ENCODE results near the gene OR10A6.

The OR10A6 gene, protein sequence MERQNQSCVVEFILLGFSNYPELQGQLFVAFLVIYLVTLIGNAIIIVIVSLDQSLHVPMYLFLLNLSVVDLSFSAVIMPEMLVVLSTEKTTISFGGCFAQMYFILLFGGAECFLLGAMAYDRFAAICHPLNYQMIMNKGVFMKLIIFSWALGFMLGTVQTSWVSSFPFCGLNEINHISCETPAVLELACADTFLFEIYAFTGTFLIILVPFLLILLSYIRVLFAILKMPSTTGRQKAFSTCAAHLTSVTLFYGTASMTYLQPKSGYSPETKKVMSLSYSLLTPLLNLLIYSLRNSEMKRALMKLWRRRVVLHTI

DNA sequence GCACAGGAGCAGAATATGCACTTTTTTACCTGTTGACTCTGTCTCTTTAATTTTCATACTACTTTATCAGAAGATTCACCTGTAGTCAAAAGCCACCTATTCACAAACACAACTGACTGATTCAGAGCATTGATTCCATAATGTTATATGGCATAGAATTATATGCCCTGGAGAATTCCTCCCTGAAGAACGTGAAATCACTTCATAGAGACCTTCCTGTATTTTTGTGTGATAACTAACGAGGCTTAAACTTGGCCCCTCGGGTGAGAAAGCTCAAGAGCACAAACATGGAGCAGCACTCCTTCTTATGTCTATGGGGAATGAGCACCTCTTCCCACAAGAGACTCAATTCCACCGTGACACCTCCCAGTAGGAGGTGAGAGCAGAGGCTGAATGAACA, at the start of gene OR10A6:
TSS of gene OR10A6 (minus strand) at position 101 of the 400 bp plus-strand sequence. CDS start 2,606 bp downstream, outside the sequence.
- no peak for ATAC-seq
- Mint-ChIP-seq H3K4me1 (no peaks in the 10 kb centered on the region), H3K9me3 (peaks cover under 1% of the 10 kb centered on the region), H3K27me3 (peaks cover 48% of the 10 kb centered on the region), H3K27ac (no peak within 1 kb of the TSS), H3K36me3 (no peaks in the 10 kb centered on the region), H3K4me3 (no peak within 1 kb of the TSS)

DNA sequence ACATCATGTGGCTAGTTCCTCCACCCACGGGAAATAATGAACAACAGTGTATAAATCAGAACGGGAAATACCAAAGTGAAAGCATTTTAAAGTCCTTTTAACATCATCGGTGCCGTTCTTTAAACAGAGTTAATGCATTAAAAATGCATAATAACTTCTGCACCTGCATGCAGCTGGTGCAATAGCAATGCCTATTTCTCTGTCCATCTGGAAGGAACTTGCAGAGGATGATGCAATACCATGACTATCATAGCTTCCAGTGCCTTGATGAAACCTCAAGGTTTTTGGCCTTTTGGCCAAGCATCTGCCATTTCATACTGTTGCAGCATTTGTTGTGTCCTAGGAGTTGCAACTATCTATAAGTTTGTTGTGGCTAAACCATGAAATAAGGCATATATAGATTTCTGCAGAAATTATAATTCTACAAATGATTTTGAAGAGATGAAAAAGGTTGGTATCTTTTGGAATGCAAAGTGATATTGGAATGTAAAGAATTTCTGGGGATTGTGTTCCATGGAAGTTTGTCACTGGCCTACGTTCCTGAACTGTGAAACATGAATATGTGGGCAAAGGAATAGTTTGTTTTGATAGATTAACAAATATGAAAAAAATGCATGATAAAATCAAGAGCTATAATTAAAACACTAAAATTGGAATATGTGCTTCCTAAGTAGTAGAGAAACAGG, 46.3 kb upstream of the OR10A6 start:
- no peak overlapping the region for H3K4me3 Mint-ChIP-seq
- no peak for ATAC-seq

DNA sequence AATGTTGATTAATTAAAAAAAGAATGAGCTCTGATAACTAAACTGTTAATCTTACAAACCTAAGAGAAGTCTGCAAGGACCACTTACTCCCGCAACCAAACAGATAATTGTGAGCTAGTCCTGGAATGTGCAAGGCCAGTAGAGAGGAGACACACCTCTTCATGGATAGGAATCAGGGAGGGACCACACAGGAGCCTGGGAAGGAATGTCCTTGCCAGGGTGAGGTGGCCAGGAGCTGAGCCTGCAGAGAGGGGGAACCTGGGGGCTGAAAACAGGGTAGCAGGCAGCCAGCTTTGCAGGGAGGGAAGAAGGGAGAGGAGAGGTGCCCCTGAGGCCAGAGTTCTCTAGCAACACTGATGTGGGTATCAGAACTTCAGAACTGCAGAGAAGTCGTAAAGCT, 43.6 kb upstream of the OR10A6 start:
- Mint-ChIP-seq H3K9me3 (no peaks in the 10 kb centered on the region), H3K27me3 (peaks cover 9% of the 10 kb centered on the region), H3K27ac (no peak overlapping the region), H3K4me1 (no peaks in the 10 kb centered on the region), H3K4me3 (no peak overlapping the region), H3K36me3 (no peaks in the 10 kb centered on the region)
- no peak for ATAC-seq

More for the DNA sequence above, 46.3 kb upstream of the OR10A6 start:
- Mint-ChIP-seq H3K27me3 (no peaks in the 10 kb centered on the region), H3K36me3 (no peaks in the 10 kb centered on the region), H3K27ac (no peak overlapping the region), H3K9me3 (no peaks in the 10 kb centered on the region), H3K4me1 (no peaks in the 10 kb centered on the region)

DNA sequence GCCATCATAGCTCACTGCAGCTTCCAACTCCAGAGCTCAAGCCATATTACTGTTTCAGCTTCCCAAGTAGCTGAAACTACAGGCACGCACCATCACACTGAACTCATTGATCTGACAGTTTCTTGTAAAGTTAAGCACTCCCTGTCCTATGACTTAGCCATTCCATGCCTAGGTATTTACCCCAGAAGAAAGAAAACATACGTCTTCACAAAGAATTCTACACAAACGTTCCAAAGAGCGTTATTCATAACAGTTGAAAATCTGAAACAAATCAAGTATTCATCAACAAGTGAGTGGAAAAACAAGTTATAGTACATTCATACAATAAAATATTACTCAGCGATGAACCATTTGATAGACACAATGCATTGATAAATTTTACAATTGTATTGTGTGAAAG, 41.9 kb upstream of the OR10A6 start:
- H3K4me3 Mint-ChIP-seq: no peak overlapping the region
- no peaks in the 10 kb centered on the region for H3K4me1 Mint-ChIP-seq
- H3K9me3 Mint-ChIP-seq: no peaks in the 10 kb centered on the region
- peaks cover 18% of the 10 kb centered on the region for H3K27me3 Mint-ChIP-seq
- H3K36me3 Mint-ChIP-seq: no peaks in the 10 kb centered on the region
- H3K27ac Mint-ChIP-seq: no peak overlapping the region
- ATAC-seq: no peak

DNA sequence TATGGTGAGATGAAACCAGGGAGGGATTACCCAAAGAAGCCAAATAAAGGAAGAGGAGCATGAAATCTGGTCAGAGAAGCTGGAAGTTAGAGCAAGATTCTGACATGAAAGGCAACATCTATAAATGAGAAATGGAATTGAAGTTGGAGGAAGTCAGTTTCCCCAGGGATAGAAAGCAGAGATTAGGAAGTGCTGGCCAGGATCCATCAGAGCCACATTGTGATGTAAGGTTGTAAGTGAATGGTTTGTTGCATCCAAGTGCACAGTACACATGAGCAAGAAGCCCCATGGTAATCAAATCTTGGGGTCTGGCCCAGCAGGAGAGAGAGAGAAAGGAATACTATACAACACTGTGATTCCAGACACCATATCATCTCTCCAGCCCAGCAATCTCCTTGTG, 40.8 kb upstream of the OR10A6 start:
- no peaks in the 10 kb centered on the region for H3K9me3 Mint-ChIP-seq

DNA sequence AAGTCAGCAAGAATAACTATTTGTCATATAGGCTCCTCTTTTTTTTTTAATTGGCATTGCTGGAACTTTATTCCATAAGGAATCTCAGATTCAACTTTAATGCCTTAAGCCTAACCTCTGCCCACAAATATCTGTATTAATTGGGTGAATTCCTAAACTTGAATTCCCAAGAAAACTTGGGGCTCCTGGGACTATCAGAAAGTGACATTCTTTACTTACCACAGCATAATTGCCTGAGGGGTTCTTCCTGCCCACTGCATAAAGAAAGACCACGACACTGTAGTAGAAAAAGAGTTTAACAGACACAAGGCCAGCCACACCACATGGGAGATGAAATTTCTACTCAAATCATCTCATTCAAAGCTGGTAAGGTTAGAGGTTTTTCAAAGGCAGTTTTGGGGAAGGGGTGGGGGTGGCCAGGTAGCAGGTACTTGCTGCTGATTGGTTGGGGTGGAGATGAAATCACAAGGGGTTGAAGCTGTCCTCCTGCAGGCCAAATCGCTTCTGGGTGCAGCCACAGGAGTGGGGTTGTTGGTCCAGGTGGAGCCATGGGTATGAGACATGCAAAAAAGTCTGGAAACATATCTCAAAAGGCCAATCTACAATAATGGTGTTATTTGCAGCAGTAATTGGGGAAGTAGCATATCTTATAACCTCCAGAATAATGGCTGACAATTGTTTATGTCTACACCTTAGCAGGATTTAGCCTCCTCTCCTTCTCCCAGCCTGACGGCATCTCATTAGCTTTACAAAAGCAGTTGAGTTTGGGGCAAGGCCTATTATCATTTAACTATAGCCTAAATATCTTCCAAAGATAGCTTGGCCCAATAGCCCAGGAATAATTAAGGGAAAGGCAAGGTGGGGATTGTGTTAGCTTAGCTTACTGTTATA, 38.9 kb upstream of the OR10A6 start:
- Mint-ChIP-seq H3K9me3 (no peaks in the 10 kb centered on the region), H3K4me3 (no peak overlapping the region), H3K27ac (no peak overlapping the region), H3K27me3 (peaks cover 37% of the 10 kb centered on the region), H3K36me3 (no peaks in the 10 kb centered on the region), H3K4me1 (no peaks in the 10 kb centered on the region)
- ATAC-seq: no peak

More for the DNA sequence above, 40.8 kb upstream of the OR10A6 start:
- no peak overlapping the region for H3K4me3 Mint-ChIP-seq
- H3K27ac Mint-ChIP-seq: no peak overlapping the region
- H3K4me1 Mint-ChIP-seq: no peaks in the 10 kb centered on the region
- no peaks in the 10 kb centered on the region for H3K36me3 Mint-ChIP-seq
- H3K27me3 Mint-ChIP-seq: peaks cover 23% of the 10 kb centered on the region
- ATAC-seq: no peak

DNA sequence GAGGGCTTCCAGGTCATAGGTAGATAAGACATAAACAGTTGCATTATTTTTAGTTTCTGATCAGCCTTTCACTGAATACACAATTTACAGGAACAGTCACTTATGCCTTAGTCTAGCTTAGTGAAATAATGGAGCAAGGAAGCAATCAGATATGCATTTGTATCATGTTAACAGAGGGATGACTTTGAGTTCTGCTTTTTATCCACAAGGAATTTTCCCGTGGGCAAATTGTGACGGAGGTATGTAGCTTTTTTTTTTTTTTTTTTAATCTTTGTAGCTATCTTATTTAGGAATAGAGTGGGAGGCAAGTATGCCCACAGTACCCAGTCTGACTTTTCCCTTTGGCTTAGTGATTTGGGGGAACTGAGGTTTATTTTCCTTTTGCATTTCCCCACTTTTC, 37.6 kb upstream of the OR10A6 start:
- no peaks in the 10 kb centered on the region for H3K9me3 Mint-ChIP-seq
- ATAC-seq: no peak
- H3K27ac Mint-ChIP-seq: no peak overlapping the region
- no peaks in the 10 kb centered on the region for H3K4me1 Mint-ChIP-seq
- peaks cover 46% of the 10 kb centered on the region for H3K27me3 Mint-ChIP-seq
- no peak overlapping the region for H3K4me3 Mint-ChIP-seq
- no peaks in the 10 kb centered on the region for H3K36me3 Mint-ChIP-seq

DNA sequence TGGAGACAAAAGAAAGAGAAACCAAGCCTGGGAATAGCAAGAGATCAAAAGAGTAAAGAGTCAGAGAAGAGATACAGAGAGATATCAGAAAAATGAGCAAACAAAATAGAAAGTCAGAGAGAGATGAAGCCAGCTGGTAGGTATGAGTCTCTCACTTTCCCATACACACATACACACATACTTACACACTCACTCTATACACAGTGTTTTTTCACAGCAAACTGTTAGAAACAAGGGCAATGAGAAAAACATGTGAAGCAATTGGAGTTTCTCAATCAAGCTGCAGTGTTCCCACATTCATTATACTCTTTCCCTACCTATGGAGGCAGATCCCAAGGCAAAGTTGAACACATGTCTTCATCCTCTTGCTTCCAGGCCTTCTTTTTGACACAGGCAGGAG, 36.8 kb upstream of the OR10A6 start:
- Mint-ChIP-seq H3K36me3 (no peaks in the 10 kb centered on the region), H3K4me3 (no peak overlapping the region), H3K9me3 (no peaks in the 10 kb centered on the region), H3K27me3 (peaks cover 46% of the 10 kb centered on the region), H3K4me1 (no peaks in the 10 kb centered on the region), H3K27ac (no peak overlapping the region)
- no peak for ATAC-seq

DNA sequence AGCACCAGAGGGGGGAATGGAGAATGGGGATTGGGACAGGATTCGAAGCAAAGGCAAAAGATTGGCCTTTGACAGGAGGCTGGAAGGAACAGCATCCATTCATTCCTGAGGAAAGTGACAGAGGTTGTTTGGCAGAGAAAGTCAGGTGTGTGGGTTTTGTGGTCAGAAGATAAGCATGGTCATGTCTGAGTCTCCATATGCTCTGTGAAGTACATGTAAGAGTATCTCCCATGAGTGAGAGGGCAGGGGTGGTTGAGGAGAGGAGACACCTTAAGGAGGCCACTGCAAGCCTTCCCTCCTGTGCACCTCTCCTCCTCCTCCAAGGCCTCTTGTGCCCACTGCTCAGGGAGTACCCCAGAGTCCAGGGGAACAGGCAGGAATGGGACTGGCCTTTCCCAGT, 36.0 kb upstream of the OR10A6 start:
- H3K36me3 Mint-ChIP-seq: no peaks in the 10 kb centered on the region
- no peak overlapping the region for H3K27ac Mint-ChIP-seq
- H3K9me3 Mint-ChIP-seq: no peaks in the 10 kb centered on the region
- no peak for ATAC-seq
- H3K4me1 Mint-ChIP-seq: no peaks in the 10 kb centered on the region
- no peak overlapping the region for H3K4me3 Mint-ChIP-seq
- H3K27me3 Mint-ChIP-seq: peaks cover 45% of the 10 kb centered on the region

DNA sequence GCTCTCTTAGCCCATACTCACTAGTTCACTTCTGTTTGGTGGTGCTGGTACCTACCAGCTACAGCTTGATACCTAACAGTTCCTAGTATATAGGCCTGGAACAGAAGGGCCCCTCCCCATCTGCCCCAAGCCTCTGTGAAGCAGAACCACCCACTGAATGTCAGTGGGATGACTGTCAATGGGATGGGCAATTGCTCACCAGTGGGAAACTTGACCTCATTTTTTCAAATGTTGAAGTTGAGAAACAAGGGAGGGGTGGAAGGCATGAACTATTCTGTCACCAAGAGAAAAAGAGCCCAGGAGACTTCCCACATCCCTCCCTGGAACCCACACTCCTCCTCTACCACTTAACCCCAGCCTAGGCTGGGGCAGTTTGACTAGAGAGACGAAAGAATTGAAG, 34.3 kb upstream of the OR10A6 start, which contains the start of gene NLRP10:
TSS of gene NLRP10 (minus strand) at position 62 of the 400 bp plus-strand sequence. CDS start 1,952 bp downstream, outside the sequence.
- Mint-ChIP-seq H3K9me3 (no peaks in the 10 kb centered on the region), H3K4me1 (no peaks in the 10 kb centered on the region), H3K27ac (no peak within 1 kb of the TSS), H3K36me3 (no peaks in the 10 kb centered on the region), H3K27me3 (peaks cover 49% of the 10 kb centered on the region), H3K4me3 (no peak within 1 kb of the TSS)
- no peak for ATAC-seq

DNA sequence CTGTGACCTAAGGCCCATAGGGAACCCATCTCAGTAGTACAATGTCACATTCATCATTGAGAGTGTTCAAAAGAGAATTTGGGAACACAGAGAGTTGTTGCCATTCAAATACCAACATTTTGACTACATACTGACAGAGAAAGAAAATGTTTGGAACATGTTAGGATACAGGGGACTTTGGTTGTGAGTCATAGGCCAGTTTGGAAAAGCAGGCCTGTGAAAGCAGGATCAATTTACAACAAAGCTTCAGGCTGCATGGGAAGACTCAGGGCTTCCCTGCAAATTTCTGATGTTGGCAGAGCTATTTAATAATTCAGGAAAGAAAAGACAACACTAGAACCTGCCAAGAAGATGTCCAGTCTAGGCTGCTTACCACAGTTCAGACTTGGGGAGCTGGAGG, 33.8 kb upstream of the OR10A6 start:
- Mint-ChIP-seq H3K4me1 (no peaks in the 10 kb centered on the region), H3K27ac (no peak overlapping the region), H3K36me3 (no peaks in the 10 kb centered on the region), H3K27me3 (peaks cover 54% of the 10 kb centered on the region), H3K9me3 (no peaks in the 10 kb centered on the region), H3K4me3 (no peak overlapping the region)
- ATAC-seq: no peak

DNA sequence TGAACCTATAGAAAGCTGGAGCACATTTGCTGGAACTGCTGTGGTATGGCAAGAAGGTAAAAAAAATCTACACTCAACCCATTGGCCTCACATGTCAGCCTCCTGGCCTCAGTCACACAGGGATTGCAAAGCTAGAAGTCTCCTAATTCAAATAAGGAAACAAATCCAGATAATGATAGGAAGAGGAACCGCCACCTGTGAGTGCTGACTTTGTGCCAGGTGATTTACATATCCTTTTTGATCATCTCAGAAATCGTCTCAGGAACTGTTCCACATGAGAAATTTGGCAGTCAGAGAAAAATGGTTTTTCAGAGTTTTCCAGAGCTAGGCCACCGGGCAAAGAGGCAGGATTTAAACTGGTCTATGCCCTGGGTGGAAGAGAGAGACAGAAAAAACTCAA, 33.2 kb upstream of the OR10A6 start:
- Mint-ChIP-seq H3K4me3 (no peak overlapping the region), H3K36me3 (no peaks in the 10 kb centered on the region), H3K27me3 (peaks cover 59% of the 10 kb centered on the region), H3K9me3 (no peaks in the 10 kb centered on the region), H3K4me1 (no peaks in the 10 kb centered on the region), H3K27ac (no peak overlapping the region)
- ATAC-seq: no peak

DNA sequence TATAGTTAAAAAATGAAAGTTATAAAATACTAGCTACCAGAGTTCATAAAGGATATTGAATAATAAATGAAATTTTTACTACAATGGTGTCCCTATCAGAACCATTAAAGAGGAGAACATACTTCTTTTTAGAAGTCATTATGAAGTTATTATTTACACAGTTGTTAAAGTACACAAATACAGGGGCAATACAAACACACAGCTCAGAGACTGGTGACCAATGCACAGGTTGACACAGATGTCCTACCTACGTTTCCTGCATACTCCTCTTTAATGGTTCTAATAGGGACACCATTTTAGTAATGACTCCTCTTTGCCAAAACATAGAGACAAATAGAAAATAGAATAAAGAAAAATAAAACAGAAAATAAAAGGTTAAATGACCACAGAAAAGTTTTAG, 24.1 kb upstream of the OR10A6 start:
- H3K4me3 Mint-ChIP-seq: no peak overlapping the region
- H3K27me3 Mint-ChIP-seq: peaks cover 37% of the 10 kb centered on the region
- no peaks in the 10 kb centered on the region for H3K4me1 Mint-ChIP-seq
- H3K36me3 Mint-ChIP-seq: no peaks in the 10 kb centered on the region
- H3K27ac Mint-ChIP-seq: no peak overlapping the region
- no peak for ATAC-seq
- no peaks in the 10 kb centered on the region for H3K9me3 Mint-ChIP-seq

DNA sequence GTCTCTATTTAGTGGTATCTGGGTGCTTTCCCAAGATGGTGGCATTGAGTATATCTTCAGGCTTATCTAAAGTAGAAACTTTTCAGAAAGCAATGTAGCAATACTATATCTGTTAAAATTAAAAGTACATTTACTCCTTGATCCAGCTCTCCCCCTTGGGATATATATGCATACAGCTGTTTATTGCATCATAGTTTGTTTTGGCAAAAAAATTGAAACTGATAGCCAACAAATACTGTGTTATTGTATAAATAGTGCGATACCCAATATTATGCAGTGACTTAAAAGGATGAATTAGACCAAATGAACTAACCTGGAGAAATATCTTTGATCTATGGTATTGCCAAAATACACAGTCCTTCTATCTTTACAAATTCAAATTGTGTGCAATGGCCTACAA, 18.9 kb upstream of the OR10A6 start:
- no peaks in the 10 kb centered on the region for H3K9me3 Mint-ChIP-seq
- no peaks in the 10 kb centered on the region for H3K4me1 Mint-ChIP-seq

DNA sequence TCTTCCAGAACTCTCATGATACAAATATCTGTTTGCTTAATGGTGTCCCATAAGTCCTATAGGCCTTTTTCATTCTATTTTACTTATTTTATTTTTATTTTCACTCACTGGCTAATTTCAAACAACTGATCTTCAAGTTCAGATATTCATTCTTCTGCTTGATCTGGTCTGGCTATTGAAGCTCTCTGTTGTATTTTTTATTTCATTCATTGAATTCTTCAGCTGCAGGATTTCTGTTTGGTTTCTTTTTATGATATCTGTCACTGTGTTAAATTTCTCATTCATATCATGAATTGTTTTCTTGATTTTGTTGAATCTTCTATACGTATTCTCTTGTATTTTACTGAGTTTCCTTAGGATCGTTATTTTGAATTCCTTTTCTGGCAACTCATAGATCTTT, 13.1 kb upstream of the OR10A6 start:
- Mint-ChIP-seq H3K4me1 (no peaks in the 10 kb centered on the region), H3K4me3 (no peak overlapping the region), H3K27me3 (peaks cover 23% of the 10 kb centered on the region), H3K27ac (no peak overlapping the region), H3K36me3 (no peaks in the 10 kb centered on the region), H3K9me3 (peaks cover 14% of the 10 kb centered on the region)
- ATAC-seq: no peak

More for the DNA sequence above, 18.9 kb upstream of the OR10A6 start:
- H3K27ac Mint-ChIP-seq: no peak overlapping the region
- no peak for ATAC-seq
- H3K27me3 Mint-ChIP-seq: peaks cover 31% of the 10 kb centered on the region
- H3K4me3 Mint-ChIP-seq: no peak overlapping the region
- no peaks in the 10 kb centered on the region for H3K36me3 Mint-ChIP-seq
